Liver (tissue), 3 donors: ENCODE data around the gene THSD7B.

ENCODE experiments used
- EGR1 ChIP-seq, 2 donors: IDR thresholded peaks; 2 replicates each; pipeline ENCODE4 v1.6.1; 2016 to 2018; ENCODE audit warnings: antibody characterized with exemption in 2 of 2, low read depth in 2 of 2
- FOXA2 ChIP-seq: IDR thresholded peaks from 2 replicates; pipeline ENCODE4 v1.6.1; 2016; ENCODE audit warnings: antibody characterized with exemption
- GABPA ChIP-seq, 2 donors: IDR thresholded peaks in 1 of 2; conservative IDR thresholded peaks in 1 of 2; 2 replicates each; pipeline ENCODE4 v1.6.1; 2016; ENCODE audit warnings: antibody characterized with exemption in 2 of 2, mild to moderate bottlenecking in 1 of 2, moderate library complexity in 1 of 2
- JUND ChIP-seq, 2 donors: IDR thresholded peaks; 2 replicates each; pipeline ENCODE4 v1.6.1; 2016; ENCODE audit warnings: antibody characterized with exemption in 2 of 2
- RXRA ChIP-seq, 2 donors: IDR thresholded peaks; 2 replicates each; pipeline ENCODE4 v1.6.1; 2017 to 2018; ENCODE audit warnings: antibody characterized with exemption in 2 of 2, mild to moderate bottlenecking in 1 of 2
- TAF1 ChIP-seq: conservative IDR thresholded peaks from 2 replicates; pipeline ENCODE4 v1.6.1; 2016; ENCODE audit warnings: antibody characterized with exemption, mild to moderate bottlenecking
- YY1 ChIP-seq: IDR thresholded peaks from 2 replicates; pipeline ENCODE4 v1.6.1; 2016; ENCODE audit warnings: antibody characterized with exemption, mild to moderate bottlenecking
- TF ChIP-seq, protein P1 (sequence below): IDR thresholded peaks from 2 replicates; pipeline ENCODE4 v1.6.1; 2016; ENCODE audit warnings: antibody characterized with exemption
- TF ChIP-seq, protein P2 (sequence below): fragments of 150-350 bp; IDR thresholded peaks from 2 replicates; pipeline ENCODE4 v1.5.1; 2017; ENCODE audit warnings: improper control_type of control experiment, low read depth, low read length; ENCODE audit not compliant: missing input control
- TF ChIP-seq, protein P3 (sequence below): IDR thresholded peaks from 2 replicates; pipeline ENCODE4 v1.6.1; 2016; ENCODE audit warnings: antibody characterized with exemption
- TF ChIP-seq, protein P4 (sequence below): IDR thresholded peaks from 2 replicates; pipeline ENCODE4 v1.6.1; 2016; ENCODE audit warnings: antibody characterized with exemption, mild to moderate bottlenecking
- donor health status: healthy.
- donor health status: healthy.

DNA sequence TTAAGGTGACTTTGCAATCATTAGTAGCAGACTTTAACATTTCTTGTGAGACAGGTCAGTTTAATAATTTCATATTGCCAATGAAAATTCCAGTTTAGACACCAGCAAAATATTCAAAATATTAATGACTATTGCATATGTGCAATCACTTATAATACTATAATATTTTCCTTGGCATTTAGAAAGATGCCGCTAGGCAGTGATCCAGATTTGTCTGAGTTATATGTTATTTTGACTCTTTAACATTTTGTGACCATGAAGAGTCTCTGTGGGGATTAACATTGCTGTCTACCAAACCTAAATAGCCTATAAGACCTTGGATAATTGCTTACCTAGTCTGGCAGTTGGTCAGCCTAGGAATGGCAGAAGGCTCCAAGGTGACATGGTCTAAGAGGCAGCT, 389.6 kb downstream of the THSD7B start:
- TF ChIP-seq, protein P1, sequence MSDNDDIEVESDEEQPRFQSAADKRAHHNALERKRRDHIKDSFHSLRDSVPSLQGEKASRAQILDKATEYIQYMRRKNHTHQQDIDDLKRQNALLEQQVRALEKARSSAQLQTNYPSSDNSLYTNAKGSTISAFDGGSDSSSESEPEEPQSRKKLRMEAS, result no peak
- TF ChIP-seq, protein P2, sequence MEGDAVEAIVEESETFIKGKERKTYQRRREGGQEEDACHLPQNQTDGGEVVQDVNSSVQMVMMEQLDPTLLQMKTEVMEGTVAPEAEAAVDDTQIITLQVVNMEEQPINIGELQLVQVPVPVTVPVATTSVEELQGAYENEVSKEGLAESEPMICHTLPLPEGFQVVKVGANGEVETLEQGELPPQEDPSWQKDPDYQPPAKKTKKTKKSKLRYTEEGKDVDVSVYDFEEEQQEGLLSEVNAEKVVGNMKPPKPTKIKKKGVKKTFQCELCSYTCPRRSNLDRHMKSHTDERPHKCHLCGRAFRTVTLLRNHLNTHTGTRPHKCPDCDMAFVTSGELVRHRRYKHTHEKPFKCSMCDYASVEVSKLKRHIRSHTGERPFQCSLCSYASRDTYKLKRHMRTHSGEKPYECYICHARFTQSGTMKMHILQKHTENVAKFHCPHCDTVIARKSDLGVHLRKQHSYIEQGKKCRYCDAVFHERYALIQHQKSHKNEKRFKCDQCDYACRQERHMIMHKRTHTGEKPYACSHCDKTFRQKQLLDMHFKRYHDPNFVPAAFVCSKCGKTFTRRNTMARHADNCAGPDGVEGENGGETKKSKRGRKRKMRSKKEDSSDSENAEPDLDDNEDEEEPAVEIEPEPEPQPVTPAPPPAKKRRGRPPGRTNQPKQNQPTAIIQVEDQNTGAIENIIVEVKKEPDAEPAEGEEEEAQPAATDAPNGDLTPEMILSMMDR, result no peak
- no peak for TF ChIP-seq YY1
- no peak for TF ChIP-seq EGR1 (IDR thresholded peaks at IDR 0.05; ENCODE audit: low read depth in 2 of 2)
- TF ChIP-seq TAF1, result no peak
- TF ChIP-seq GABPA (IDR thresholded peaks at IDR 0.05 in 1 of 2, conservative IDR thresholded peaks at IDR 0.05 in 1 of 2), result no peak
- TF ChIP-seq, protein P3, sequence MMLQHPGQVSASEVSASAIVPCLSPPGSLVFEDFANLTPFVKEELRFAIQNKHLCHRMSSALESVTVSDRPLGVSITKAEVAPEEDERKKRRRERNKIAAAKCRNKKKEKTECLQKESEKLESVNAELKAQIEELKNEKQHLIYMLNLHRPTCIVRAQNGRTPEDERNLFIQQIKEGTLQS, result no peak
- TF ChIP-seq FOXA2, result no peak
- no peak for TF ChIP-seq JUND (IDR thresholded peaks at IDR 0.05)
- TF ChIP-seq RXRA (IDR thresholded peaks at IDR 0.05), result no peak
- TF ChIP-seq, protein P4, sequence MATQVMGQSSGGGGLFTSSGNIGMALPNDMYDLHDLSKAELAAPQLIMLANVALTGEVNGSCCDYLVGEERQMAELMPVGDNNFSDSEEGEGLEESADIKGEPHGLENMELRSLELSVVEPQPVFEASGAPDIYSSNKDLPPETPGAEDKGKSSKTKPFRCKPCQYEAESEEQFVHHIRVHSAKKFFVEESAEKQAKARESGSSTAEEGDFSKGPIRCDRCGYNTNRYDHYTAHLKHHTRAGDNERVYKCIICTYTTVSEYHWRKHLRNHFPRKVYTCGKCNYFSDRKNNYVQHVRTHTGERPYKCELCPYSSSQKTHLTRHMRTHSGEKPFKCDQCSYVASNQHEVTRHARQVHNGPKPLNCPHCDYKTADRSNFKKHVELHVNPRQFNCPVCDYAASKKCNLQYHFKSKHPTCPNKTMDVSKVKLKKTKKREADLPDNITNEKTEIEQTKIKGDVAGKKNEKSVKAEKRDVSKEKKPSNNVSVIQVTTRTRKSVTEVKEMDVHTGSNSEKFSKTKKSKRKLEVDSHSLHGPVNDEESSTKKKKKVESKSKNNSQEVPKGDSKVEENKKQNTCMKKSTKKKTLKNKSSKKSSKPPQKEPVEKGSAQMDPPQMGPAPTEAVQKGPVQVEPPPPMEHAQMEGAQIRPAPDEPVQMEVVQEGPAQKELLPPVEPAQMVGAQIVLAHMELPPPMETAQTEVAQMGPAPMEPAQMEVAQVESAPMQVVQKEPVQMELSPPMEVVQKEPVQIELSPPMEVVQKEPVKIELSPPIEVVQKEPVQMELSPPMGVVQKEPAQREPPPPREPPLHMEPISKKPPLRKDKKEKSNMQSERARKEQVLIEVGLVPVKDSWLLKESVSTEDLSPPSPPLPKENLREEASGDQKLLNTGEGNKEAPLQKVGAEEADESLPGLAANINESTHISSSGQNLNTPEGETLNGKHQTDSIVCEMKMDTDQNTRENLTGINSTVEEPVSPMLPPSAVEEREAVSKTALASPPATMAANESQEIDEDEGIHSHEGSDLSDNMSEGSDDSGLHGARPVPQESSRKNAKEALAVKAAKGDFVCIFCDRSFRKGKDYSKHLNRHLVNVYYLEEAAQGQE, result no peak
